ENCODE results near the gene PTCD3.

GRCh38 chr2:86118130-86118529 is 12.1 kb downstream of the PTCD3 start:
- TF ChIP-seq EZH2 (IDR thresholded peaks at IDR 0.05): no peak
- TF ChIP-seq POLR2AphosphoS5 (IDR thresholded peaks at IDR 0.05; ENCODE audit: borderline replicate concordance, low read depth, low read length): no peak

Measured in SK-N-MC (cell line).